Tibial artery (tissue), 4 donors: ENCODE results near the gene PRICKLE4.

Source experiments
- DNase-seq, 2 donors: peaks; one replicate each; pipeline ENCODE4 v3.0.0-alpha.2; 2019
- H3K27ac ChIP-seq, 2 donors: fragments of 200-600 bp; sonication (generic) in 1 of 2; 1 replicate in 1 of 2; 2 replicates in 1 of 2; pipeline ENCODE4 v1.5.1; 2018 to 2019; ENCODE audit warnings: mild to moderate bottlenecking in 1 of 2
- H3K27me3 ChIP-seq, 2 donors: fragments of 200-600 bp; sonication (generic) in 1 of 2; one replicate each; pipeline versions ENCODE4 v1.5.1 to v1.6.0; 2016 to 2019
- H3K36me3 ChIP-seq, 3 donors: fragments of 200-600 bp; sonication (generic) in 2 of 3; one replicate each; pipeline ENCODE4 v1.5.1; 2016 to 2019; ENCODE audit warnings: mild to moderate bottlenecking in 2 of 3
- H3K4me1 ChIP-seq, 4 donors: fragments of 200-600 bp; sonication (generic) in 2 of 4; 1 replicate in 3 of 4; 2 replicates in 1 of 4; pipeline ENCODE4 v1.5.1; 2016 to 2019
- H3K4me3 ChIP-seq, 2 donors: fragments of 200-600 bp; sonication (generic) in 1 of 2; 1 replicate in 1 of 2; 2 replicates in 1 of 2; pipeline ENCODE4 v1.5.1; 2018 to 2019; ENCODE audit warnings: mild to moderate bottlenecking in 2 of 2
- H3K9me3 ChIP-seq, 3 donors: fragments of 200-600 bp; sonication (generic) in 1 of 3; one replicate each; pipeline ENCODE4 v1.5.1; 2016 to 2019
- CTCF ChIP-seq, 2 experiments: fragments of 200-600 bp in 1 of 2; fragments of 450-650 bp in 1 of 2; IDR thresholded peaks; one replicate each; pipeline ENCODE4 v1.5.1; 2017 to 2019; ENCODE audit warnings: antibody characterized with exemption in 2 of 2, mild to moderate bottlenecking in 1 of 2, moderate library complexity in 1 of 2
- intact Hi-C: fragments of 100-400 bp; cut with DNase I; formaldehyde crosslinking; loops from one replicate; pipeline ENCODE4 v1.15.0; 2023; ENCODE audit warnings: low total_unique reads

The PRICKLE4 gene, protein sequence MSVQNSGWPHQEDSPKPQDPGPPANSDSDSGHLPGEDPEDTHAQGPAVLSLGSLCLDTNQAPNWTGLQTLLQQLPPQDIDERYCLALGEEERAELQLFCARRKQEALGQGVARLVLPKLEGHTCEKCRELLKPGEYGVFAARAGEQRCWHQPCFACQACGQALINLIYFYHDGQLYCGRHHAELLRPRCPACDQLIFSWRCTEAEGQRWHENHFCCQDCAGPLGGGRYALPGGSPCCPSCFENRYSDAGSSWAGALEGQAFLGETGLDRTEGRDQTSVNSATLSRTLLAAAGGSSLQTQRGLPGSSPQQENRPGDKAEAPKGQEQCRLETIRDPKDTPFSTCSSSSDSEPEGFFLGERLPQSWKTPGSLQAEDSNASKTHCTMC

DNA sequence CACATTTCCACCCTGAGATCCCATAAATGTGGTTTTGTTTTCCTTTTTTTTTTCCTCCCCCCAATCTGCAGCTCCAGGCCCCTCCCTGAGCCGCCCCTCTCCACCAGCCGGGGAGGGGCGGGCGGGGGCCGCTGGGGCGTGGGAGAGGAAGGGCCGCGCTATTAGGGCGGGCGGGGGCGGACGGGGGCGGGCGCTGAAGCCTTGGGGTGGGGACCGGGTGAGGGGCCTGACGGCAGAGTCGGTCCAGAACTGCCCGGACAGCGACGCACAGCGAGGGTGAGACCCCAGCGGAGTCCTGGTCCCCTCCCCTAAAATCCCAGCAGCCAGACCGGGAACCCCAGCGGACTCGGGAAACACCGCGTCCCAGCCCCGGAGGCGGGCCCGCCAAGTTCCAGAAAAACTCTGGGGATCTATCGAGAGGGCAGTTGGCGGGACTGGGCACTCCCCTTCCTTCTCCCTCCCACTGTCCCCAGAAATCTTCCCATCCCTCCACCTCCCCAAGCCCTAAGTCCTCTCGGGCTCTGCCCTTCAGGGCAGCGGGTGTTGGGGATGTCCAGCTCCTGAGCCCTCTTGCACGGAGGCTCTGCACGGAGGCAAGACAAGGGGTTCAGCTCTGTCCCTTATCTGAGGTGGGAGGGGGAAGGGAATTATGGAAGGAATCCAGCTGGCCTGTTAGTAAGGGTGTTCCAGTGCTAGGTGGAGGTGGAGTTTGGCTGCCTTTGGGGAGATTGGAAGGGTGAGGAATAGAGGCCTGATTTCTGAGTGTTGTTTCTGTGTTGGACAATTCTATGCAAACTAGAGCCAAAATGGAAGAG, at the start of gene PRICKLE4:
PRICKLE4 (plus strand) TSS at position 232 of the 815 bp plus-strand sequence. CDS start 2,692 bp downstream, outside the sequence.
- Histone ChIP-seq H3K9me3 (no peaks in the 10 kb centered on the region), H3K27ac (peak within 1 kb of the TSS; percentile 80 to 86), H3K36me3 (peaks cover 6 to 16% (median 11%) of the 10 kb centered on the region in 3 donors), H3K4me1 (peaks cover 0 to 34% (median 22%) of the 10 kb centered on the region in 4 donors), H3K4me3 (peak within 1 kb of the TSS; percentile 75 to 80), H3K27me3 (no peaks in the 10 kb centered on the region)
- TF ChIP-seq CTCF (IDR thresholded peaks at IDR 0.05), result no peak
- intact Hi-C loops, result loop anchor here (5.0 to 10.0 kb wide), 3 partner anchors 76 to 434 kb away; partner anchors contain the start of gene MRPS10
- peak; percentile 42 to 72 for DNase-seq

DNA sequence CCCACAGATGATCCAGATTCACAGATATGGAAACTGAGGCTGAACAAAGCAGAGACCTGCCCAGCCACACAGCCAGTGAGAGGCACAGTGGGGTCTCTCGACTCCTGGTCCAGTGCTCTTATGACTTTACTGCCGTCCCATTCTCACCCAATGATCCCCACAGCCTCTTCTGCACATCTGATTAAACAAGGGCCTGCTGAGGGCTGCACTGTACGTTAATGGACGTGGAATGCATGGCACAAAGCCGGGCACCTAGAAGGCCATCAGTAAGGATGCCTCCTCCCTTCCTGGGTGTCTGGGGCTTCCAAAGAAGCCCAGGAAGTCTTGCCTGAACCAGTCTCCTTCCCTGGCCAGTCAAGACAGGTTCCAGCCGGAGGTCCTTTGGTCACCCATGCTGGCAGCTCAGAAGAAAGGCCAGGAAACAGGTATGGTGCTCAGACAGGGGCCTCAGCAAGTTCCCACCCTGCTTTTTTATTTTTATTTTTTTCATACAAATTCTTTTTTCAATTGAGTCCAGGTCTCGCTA, 49.0 kb upstream of the PRICKLE4 start:
- no peaks in the 10 kb centered on the region for H3K27me3 ChIP-seq
- H3K4me1 ChIP-seq, result peaks cover 6 to 65% (median 17%) of the 10 kb centered on the region in 4 donors
- no peaks in the 10 kb centered on the region for H3K9me3 ChIP-seq
- no peak overlapping the region for H3K4me3 ChIP-seq
- TF ChIP-seq CTCF (IDR thresholded peaks at IDR 0.05), result no peak
- intact Hi-C loops, result no loop called here
- H3K36me3 ChIP-seq, result no peaks in the 10 kb centered on the region
- H3K27ac ChIP-seq, result no peak overlapping the region
- no peak for DNase-seq

DNA sequence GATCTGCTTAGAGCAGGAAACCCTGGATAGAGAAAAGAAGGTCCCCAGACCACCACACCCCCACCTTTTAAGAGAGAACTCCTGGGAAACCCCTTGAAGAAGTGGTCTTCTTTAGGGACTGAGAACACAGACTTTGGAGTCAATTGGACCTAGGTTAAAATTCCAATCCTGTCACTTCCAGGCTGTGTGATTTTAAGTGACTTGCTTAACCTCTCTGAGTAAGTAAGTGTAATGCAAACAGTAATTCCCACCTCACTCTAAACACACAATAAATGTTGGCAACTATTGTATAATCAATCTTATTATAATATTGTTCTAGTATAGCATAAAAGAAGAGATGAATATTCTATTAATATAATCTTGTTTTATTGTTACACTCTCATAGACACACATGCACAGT, 48.4 kb upstream of the PRICKLE4 start:
- H3K27ac ChIP-seq, result no peak overlapping the region

DNA sequence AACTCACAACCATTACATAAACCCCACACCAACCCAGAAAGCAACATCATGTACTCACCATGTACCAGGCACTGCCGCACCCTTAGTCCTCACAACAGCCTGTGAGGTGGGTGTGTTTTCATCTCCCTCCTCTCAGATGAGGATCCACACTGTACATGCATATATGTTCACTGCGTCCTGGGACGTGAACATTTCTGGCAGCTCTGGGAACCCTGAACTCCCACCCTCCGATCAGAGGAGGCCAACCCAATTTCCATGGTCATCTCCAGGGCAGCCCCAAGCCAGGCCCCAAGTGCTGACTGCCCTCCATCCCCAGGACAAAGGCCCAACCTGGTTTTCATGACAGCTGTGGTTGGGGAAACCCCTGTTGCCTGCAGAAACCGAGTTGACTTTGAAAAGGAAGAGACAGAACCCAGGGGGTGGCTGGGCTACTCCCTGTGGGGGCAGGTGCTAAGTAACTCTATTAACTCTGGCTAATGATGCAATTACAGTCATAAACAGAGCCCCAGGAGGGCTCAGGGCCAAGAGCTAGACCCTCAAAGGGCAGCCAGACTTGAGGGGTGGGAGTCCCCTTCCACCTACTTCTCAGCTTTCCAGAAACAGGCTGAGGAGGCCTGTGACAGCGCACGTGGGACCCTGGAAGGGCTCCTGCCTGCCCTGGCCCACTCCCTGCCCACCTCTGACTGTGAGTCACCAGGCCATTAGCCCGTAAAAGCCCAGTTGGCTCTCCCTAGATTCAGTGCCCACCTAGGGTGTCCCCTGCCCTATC, 47.8 kb upstream of the PRICKLE4 start:
- no peak for TF ChIP-seq CTCF (IDR thresholded peaks at IDR 0.05)
- Histone ChIP-seq H3K4me3 (peak overlapping the region; percentile 81 to 85), H3K9me3 (no peaks in the 10 kb centered on the region), H3K36me3 (no peaks in the 10 kb centered on the region), H3K4me1 (peaks cover 6 to 61% (median 17%) of the 10 kb centered on the region in 4 donors), H3K27me3 (no peaks in the 10 kb centered on the region), H3K27ac (peak overlapping the region; percentile 94)
- intact Hi-C loops, result no loop called here
- no peak for DNase-seq

More for the DNA sequence above, 48.4 kb upstream of the PRICKLE4 start:
- no peak overlapping the region for H3K4me3 ChIP-seq
- peaks cover 6 to 65% (median 17%) of the 10 kb centered on the region in 4 donors for H3K4me1 ChIP-seq
- H3K27me3 ChIP-seq, result no peaks in the 10 kb centered on the region
- H3K9me3 ChIP-seq, result no peaks in the 10 kb centered on the region
- no peak for DNase-seq
- intact Hi-C loops, result no loop called here
- no peak for TF ChIP-seq CTCF (IDR thresholded peaks at IDR 0.05)
- H3K36me3 ChIP-seq, result no peaks in the 10 kb centered on the region

DNA sequence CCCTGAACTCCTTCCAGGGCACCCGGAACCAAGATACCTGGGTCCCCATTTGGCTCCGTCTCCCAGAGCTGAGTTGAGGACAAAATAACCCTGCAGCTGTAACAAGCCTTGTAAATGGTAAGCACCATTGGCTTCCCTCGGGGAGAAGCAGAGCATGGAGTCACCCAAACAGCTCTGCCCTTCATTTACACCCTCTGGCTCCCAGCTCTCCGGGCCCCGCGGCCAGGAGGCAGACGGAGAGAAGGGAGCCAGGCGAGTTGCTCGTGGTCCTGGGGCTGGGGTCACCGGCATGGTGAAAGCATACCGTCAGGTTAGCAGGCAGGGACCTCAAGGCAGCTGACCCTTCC, 47.2 kb upstream of the PRICKLE4 start:
- intact Hi-C loops, result no loop called here

More for the DNA sequence above, 47.2 kb upstream of the PRICKLE4 start:
- TF ChIP-seq CTCF (IDR thresholded peaks at IDR 0.05), result no peak
- peak overlapping the region; percentile 94 for H3K27ac ChIP-seq
- no peak for DNase-seq
- H3K4me1 ChIP-seq, result peaks cover 6 to 55% (median 17%) of the 10 kb centered on the region in 4 donors
- H3K9me3 ChIP-seq, result no peaks in the 10 kb centered on the region
- H3K27me3 ChIP-seq, result no peaks in the 10 kb centered on the region
- peak overlapping the region; percentile 81 to 85 for H3K4me3 ChIP-seq
- H3K36me3 ChIP-seq, result no peaks in the 10 kb centered on the region
